Measurements from ENCODE around the gene GTF3A. TPM values are rescaled to one million over a fixed set of nuclear protein-coding genes. Genes with fewer than 3 reads are reported as not detected.

GTF3A gene
- total RNA-seq, 2 donors from 2014 or later, result 54.7 to 94.2 TPM

DNA sequence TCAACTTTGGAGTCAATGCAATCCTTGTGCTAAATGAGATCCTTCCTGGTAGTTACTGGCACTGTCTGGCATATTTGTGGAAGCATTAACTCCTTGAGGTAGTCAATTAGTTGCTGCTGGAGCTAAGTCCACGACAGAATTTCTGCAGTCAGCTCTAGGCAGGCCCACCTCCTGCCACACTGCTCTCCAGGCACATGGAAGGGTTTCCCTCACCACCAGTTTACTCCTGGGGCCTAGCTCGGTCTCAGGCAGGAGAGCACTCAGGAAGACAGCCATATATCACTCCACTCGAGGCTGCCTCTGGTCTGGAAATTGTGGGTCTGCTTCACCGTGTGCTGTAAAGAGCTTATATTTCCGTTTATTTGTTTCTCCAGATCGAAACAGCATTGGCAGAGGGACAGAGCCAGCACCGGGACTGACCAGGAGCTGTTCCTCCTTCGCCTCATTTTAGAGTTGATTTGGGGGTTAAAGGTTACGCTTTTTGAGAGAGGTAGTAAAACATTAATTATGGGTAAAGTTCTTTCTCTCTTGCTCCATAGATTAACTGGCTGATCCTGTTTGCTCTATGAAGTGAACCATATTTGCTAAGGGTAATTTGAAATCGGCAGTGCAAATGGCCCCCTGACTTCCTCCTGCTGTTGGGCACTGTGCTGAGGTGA, 20.6 kb upstream of the GTF3A start:
- Histone ChIP-seq H3K36me3 (replicated peaks in 1 of 2; ENCODE audit: insufficient read depth in 1 of 2, low read depth in 2 of 2) (no peaks in the 10 kb centered on the region), H3K9me3 (no peaks in the 10 kb centered on the region), H3K4me1 (peaks cover 48% of the 10 kb centered on the region), H3K27ac (peak overlapping the region; percentile 72 to 94 (median 92)), H3K27me3 (no peaks in the 10 kb centered on the region), H3K4me3 (no peak overlapping the region)
- intact Hi-C loops (cut with DNase I), result no loop called here
- WGBS, 2 donors, result 19 to 23% methylated on average over 9 to 10 of the region's 10 CpGs
- peak in 1 of 3 donors; percentile 28 for TF ChIP-seq POLR2A (IDR thresholded peaks at IDR 0.05)
- TF ChIP-seq, protein P1, sequence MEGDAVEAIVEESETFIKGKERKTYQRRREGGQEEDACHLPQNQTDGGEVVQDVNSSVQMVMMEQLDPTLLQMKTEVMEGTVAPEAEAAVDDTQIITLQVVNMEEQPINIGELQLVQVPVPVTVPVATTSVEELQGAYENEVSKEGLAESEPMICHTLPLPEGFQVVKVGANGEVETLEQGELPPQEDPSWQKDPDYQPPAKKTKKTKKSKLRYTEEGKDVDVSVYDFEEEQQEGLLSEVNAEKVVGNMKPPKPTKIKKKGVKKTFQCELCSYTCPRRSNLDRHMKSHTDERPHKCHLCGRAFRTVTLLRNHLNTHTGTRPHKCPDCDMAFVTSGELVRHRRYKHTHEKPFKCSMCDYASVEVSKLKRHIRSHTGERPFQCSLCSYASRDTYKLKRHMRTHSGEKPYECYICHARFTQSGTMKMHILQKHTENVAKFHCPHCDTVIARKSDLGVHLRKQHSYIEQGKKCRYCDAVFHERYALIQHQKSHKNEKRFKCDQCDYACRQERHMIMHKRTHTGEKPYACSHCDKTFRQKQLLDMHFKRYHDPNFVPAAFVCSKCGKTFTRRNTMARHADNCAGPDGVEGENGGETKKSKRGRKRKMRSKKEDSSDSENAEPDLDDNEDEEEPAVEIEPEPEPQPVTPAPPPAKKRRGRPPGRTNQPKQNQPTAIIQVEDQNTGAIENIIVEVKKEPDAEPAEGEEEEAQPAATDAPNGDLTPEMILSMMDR (IDR thresholded peaks at IDR 0.05), result no peak
- ATAC-seq (peak; percentile 72), DNase-seq (peak; percentile 62 to 83 (median 70))

DNA sequence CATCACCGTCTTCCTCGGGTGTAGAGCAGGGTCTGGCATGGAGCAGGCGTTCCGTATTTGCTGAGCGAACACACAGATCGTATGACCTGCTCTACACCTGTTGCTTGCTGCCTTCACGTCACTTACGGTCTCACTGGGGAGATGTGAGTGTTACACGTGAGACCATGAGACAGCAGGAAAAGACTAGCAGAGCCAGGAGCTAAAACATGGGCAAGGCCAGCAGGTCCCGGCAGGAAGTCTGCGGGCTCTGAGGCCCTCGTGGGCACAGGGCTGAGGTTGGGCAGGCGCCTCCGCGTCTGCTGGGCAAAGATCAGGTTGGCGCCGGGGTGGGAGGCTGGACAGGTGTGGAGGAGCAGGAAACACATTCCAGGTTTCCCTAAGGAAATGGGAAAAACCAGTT, 19.7 kb upstream of the GTF3A start:
- DNase-seq (peak; percentile 73 to 85 (median 78)), ATAC-seq (peak; percentile 75)
- no peaks in the 10 kb centered on the region for H3K27me3 ChIP-seq
- 27 to 38% methylated on average over 17 of the region's 17 CpGs for WGBS, 2 donors
- intact Hi-C loops (cut with DNase I), result no loop called here
- H3K4me3 ChIP-seq, result no peak overlapping the region
- TF ChIP-seq, protein P1 (IDR thresholded peaks at IDR 0.05), result no peak
- peak; percentile 25 to 65 (median 60) for TF ChIP-seq POLR2A (IDR thresholded peaks at IDR 0.05)
- H3K9me3 ChIP-seq, result no peaks in the 10 kb centered on the region
- H3K27ac ChIP-seq, result peak overlapping the region; percentile 72 to 94 (median 92)
- no peaks in the 10 kb centered on the region for H3K36me3 ChIP-seq (replicated peaks in 1 of 2; ENCODE audit: insufficient read depth in 1 of 2, low read depth in 2 of 2)
- peaks cover 48% of the 10 kb centered on the region for H3K4me1 ChIP-seq

DNA sequence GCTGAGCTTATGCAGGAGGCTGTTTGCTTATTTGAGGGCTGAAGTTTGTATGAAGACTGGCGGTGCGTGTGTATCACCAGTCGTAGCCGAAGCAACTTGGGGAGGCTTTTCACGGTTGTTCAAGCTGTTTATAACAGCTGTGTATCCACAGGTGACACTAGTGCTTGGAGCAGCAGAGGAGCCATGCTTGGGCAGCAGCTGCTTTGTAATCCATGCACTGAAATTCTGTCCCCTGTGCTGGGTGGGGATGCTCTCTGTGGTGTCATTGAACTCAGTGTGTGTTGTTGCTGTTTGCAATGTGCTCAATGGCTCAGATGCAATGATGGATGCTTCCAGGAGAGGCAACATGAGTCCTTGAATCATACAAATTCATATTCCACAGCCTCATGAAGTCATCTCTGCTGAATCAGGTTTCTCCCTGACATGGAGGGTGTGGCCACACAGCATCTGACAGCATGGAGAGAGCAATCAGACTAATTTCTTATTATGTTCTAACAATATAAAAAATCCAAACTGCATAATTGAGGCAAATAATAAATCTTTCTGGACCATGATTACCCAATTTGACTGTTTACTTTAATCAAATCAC, 18.8 kb upstream of the GTF3A start:
- peaks cover 48% of the 10 kb centered on the region for H3K4me1 ChIP-seq
- ATAC-seq (no peak), DNase-seq (no peak)
- no peaks in the 10 kb centered on the region for H3K9me3 ChIP-seq
- H3K4me3 ChIP-seq, result no peak overlapping the region
- 80 to 92% methylated on average over 4 to 5 of the region's 5 CpGs for WGBS, 2 donors
- TF ChIP-seq, protein P1 (IDR thresholded peaks at IDR 0.05), result no peak
- no peak for TF ChIP-seq POLR2A (IDR thresholded peaks at IDR 0.05)
- H3K36me3 ChIP-seq (replicated peaks in 1 of 2; ENCODE audit: insufficient read depth in 1 of 2, low read depth in 2 of 2), result no peaks in the 10 kb centered on the region
- H3K27me3 ChIP-seq, result no peaks in the 10 kb centered on the region
- intact Hi-C loops (cut with DNase I), result no loop called here
- H3K27ac ChIP-seq, result peak overlapping the region; percentile 49 to 92 (median 82)

- intact Hi-C loops (cut with DNase I), result no loop called here
- no peak for ATAC-seq
- 74 to 75% methylated on average over 12 of the region's 12 CpGs for WGBS, 2 donors
- peak in 3 of 4 donors; percentile 38 to 60 (median 41) for DNase-seq
- peak overlapping the region in 3 of 4 donors; percentile 72 to 92 (median 91) for H3K27ac ChIP-seq
- H3K4me1 ChIP-seq, result peaks cover 48% of the 10 kb centered on the region
- no peak overlapping the region for H3K4me3 ChIP-seq
- H3K27me3 ChIP-seq, result no peaks in the 10 kb centered on the region
- H3K36me3 ChIP-seq (replicated peaks in 1 of 2; ENCODE audit: insufficient read depth in 1 of 2, low read depth in 2 of 2), result no peaks in the 10 kb centered on the region
- TF ChIP-seq, protein P1 (IDR thresholded peaks at IDR 0.05), result peak; percentile 20 to 74 (median 65)
- no peak for TF ChIP-seq POLR2A (IDR thresholded peaks at IDR 0.05)
- no peaks in the 10 kb centered on the region for H3K9me3 ChIP-seq
Measured at GRCh38 chr13:27406178-27406939, 18.1 kb upstream of the GTF3A start.

Data from body of pancreas (tissue), 4 donors.